H1 (cell line): ENCODE measurements around the gene KCNH1. TPM values are rescaled to one million over a fixed set of nuclear protein-coding genes. Genes with fewer than 3 reads are reported as not detected.

Source experiments
- CTCF ChIA-PET: fragments of 300-600 bp; sonication (Branson Sonifier 250); formaldehyde crosslinking; loops from one replicate; lab custom pipeline; 2021; ENCODE audit not compliant: partially characterized antibody; lab: Charles Lee
- POLR2A ChIA-PET: fragments of 300-600 bp; sonication (Branson Sonifier 250); formaldehyde crosslinking; loops from one replicate; lab custom pipeline; 2021; ENCODE audit warnings: inconsistent platforms; ENCODE audit not compliant: partially characterized antibody; lab: Charles Lee
- DNase-seq, 2 experiments: peaks; one replicate each; pipeline versions ENCODE4 v3.0.0 to v3.0.0-alpha.2; 2010 to 2022; ENCODE audit warnings: low spot score in 2 of 2, low read depth in 1 of 2, mixed read lengths in 1 of 2
- FAIRE-seq: peaks from 2 replicates; lab custom pipeline; 2011; peaks lifted over from hg19 to GRCh38; lab: Jason Lieb, UNC
- H2AFZ ChIP-seq: 2 replicates; pipeline ENCODE4 v1.8.1; 2012; ENCODE audit warnings: low read length, inconsistent platforms
- H2AK5ac ChIP-seq: 2 replicates; pipeline ENCODE4 v1.6.1; 2013; ENCODE audit warnings: low read depth, low read length
- H2BK120ac ChIP-seq: replicated peaks from 2 replicates; pipeline ENCODE3; 2013; ENCODE audit warnings: low read depth, low read length, inconsistent platforms
- H2BK12ac ChIP-seq: 2 replicates; pipeline ENCODE4 v1.6.1; 2013; ENCODE audit warnings: low read depth, low read length
- H2BK15ac ChIP-seq: 2 replicates; pipeline ENCODE4 v1.6.1; 2013; ENCODE audit warnings: low read length
- H2BK20ac ChIP-seq: 2 replicates; pipeline ENCODE4 v1.6.1; 2013; ENCODE audit warnings: low read length
- H2BK5ac ChIP-seq: 2 replicates; pipeline ENCODE4 v1.6.1; 2013; ENCODE audit warnings: low read depth, low read length
- H3K14ac ChIP-seq: 2 replicates; pipeline ENCODE4 v1.6.1; 2013; ENCODE audit warnings: inconsistent platforms; ENCODE audit not compliant: insufficient read length
- H3K18ac ChIP-seq: 2 replicates; pipeline ENCODE4 v1.6.1; 2013; ENCODE audit warnings: low read length; ENCODE audit errors: extremely low read depth
- H3K23ac ChIP-seq: 2 replicates; pipeline ENCODE4 v1.6.1; 2013; ENCODE audit warnings: inconsistent platforms; ENCODE audit not compliant: insufficient read length
- H3K23me2 ChIP-seq: 2 replicates; pipeline ENCODE4 v1.6.1; 2013; ENCODE audit warnings: low read depth, low read length
- H3K27ac ChIP-seq: 2 replicates; pipeline ENCODE4 v1.6.1; 2011; ENCODE audit warnings: low read depth, low read length, inconsistent platforms
- H3K27me3 ChIP-seq, 4 experiments: replicated peaks in 1 of 4; 1 replicate in 1 of 4; 2 replicates in 3 of 4; pipeline versions ENCODE4 v1.6.1 to v1.8.1; 2011 to 2013; ENCODE audit warnings: low read length in 3 of 4, mild to moderate bottlenecking in 3 of 4, inconsistent platforms in 2 of 4, mixed read lengths in 2 of 4, moderate library complexity in 1 of 4; ENCODE audit not compliant: control insufficient read depth in 3 of 4, insufficient read depth in 3 of 4; ENCODE audit errors: extremely low read depth in 1 of 4
- H3K36me3 ChIP-seq, 4 experiments: 2 replicates each; pipeline versions ENCODE4 v1.6.1 to v1.8.1; 2011 to 2013; ENCODE audit warnings: mild to moderate bottlenecking in 4 of 4, low read length in 3 of 4, moderate library complexity in 2 of 4, control low read depth in 1 of 4, inconsistent platforms in 1 of 4; ENCODE audit not compliant: insufficient read depth in 4 of 4, control insufficient read depth in 2 of 4
- H3K4ac ChIP-seq: replicated peaks from 2 replicates; pipeline ENCODE3; 2013; ENCODE audit warnings: low read length, low read depth, mixed read lengths, inconsistent platforms; ENCODE audit not compliant: insufficient read length
- H3K4me1 ChIP-seq, 4 experiments: replicated peaks in 1 of 4; 1 replicate in 1 of 4; 2 replicates in 3 of 4; pipeline versions ENCODE4 v1.6.1 to v1.8.1; 2011 to 2013; ENCODE audit warnings: low read length in 3 of 4, inconsistent platforms in 2 of 4, mixed read lengths in 1 of 4; ENCODE audit not compliant: insufficient read depth in 4 of 4, control insufficient read depth in 3 of 4
- H3K4me2 ChIP-seq, 2 experiments: 2 replicates each; pipeline versions ENCODE4 v1.6.1 to v1.8.1; 2011 to 2013; ENCODE audit warnings: low read depth in 2 of 2, low read length in 2 of 2, control low read depth in 1 of 2, inconsistent platforms in 1 of 2, mild to moderate bottlenecking in 1 of 2; ENCODE audit not compliant: insufficient read depth in 1 of 2
- H3K4me3 ChIP-seq, 4 experiments: fragments of 200-600, 300-600 bp in 1 of 4; sonication (generic), shearing (Covaris generic), sonication (Bioruptor Twin) in 1 of 4; 2 replicates each; pipeline versions ENCODE4 v1.5.1 to v1.8.1; 2011 to 2016; ENCODE audit warnings: low read length in 4 of 4, low read depth in 3 of 4, control low read depth in 2 of 4, inconsistent platforms in 2 of 4, mild to moderate bottlenecking in 2 of 4, mixed read lengths in 1 of 4, moderate library complexity in 1 of 4; ENCODE audit not compliant: insufficient read depth in 2 of 4; ENCODE audit errors: extremely low read depth in 1 of 4
- H3K56ac ChIP-seq: replicated peaks from 2 replicates; pipeline ENCODE3; 2013; ENCODE audit warnings: low read depth, mild to moderate bottlenecking, mixed read lengths, low read length, inconsistent platforms; ENCODE audit not compliant: insufficient read length
- H3K79me1 ChIP-seq: 2 replicates; pipeline ENCODE4 v1.6.1; 2013; ENCODE audit warnings: low read depth, low read length, control low read depth
- H3K79me2 ChIP-seq, 2 experiments: 2 replicates each; pipeline versions ENCODE4 v1.6.1 to v1.8.1; 2012 to 2013; ENCODE audit warnings: low read length in 2 of 2, mild to moderate bottlenecking in 2 of 2, inconsistent platforms in 1 of 2; ENCODE audit not compliant: insufficient read depth in 2 of 2, control insufficient read depth in 1 of 2
- H3K9ac ChIP-seq, 4 experiments: replicated peaks in 1 of 4; 1 replicate in 1 of 4; 2 replicates in 3 of 4; pipeline versions ENCODE4 v1.6.1 to v1.8.1; 2011 to 2013; ENCODE audit warnings: low read depth in 3 of 4, low read length in 3 of 4, control low read depth in 2 of 4, mild to moderate bottlenecking in 2 of 4, moderate library complexity in 2 of 4, inconsistent platforms in 1 of 4; ENCODE audit errors: extremely low read depth in 1 of 4
- H3K9me3 ChIP-seq, 2 experiments: 2 replicates each; pipeline versions ENCODE4 v1.6.1 to v1.8.1; 2012 to 2013; ENCODE audit warnings: mild to moderate bottlenecking in 2 of 2, moderate library complexity in 2 of 2, control low read depth in 1 of 2, inconsistent platforms in 1 of 2, low read depth in 1 of 2, low read length in 1 of 2, mixed read lengths in 1 of 2; ENCODE audit not compliant: insufficient read depth in 2 of 2
- H4K20me1 ChIP-seq, 2 experiments: replicated peaks in 1 of 2; 2 replicates each; pipeline versions ENCODE3 to v1.8.1; 2011 to 2013; ENCODE audit warnings: inconsistent platforms in 2 of 2, low read length in 2 of 2, mild to moderate bottlenecking in 1 of 2; ENCODE audit not compliant: insufficient read depth in 2 of 2, control insufficient read depth in 1 of 2
- H4K5ac ChIP-seq: 2 replicates; pipeline ENCODE4 v1.6.1; 2013; ENCODE audit warnings: low read length, low read depth, mixed read lengths, inconsistent platforms; ENCODE audit not compliant: insufficient read length
- H4K8ac ChIP-seq: 2 replicates; pipeline ENCODE4 v1.8.0; 2013; ENCODE audit warnings: mild to moderate bottlenecking, moderate library complexity, low read length, inconsistent platforms; ENCODE audit not compliant: insufficient read depth; ENCODE audit errors: extremely low read depth
- H4K91ac ChIP-seq: replicated peaks from 2 replicates; pipeline ENCODE3; 2013; ENCODE audit warnings: low read length, mixed read lengths, inconsistent platforms; ENCODE audit not compliant: insufficient read length
- CEBPB ChIP-seq: IDR thresholded peaks from 2 replicates; pipeline ENCODE4 v1.6.1; 2012; ENCODE audit warnings: low read depth, low read length
- CHD1 ChIP-seq: IDR thresholded peaks from 2 replicates; pipeline ENCODE4 v1.6.1; 2012; ENCODE audit warnings: low read depth, low read length, improper control_type of control experiment
- CTBP2 ChIP-seq: IDR thresholded peaks from 2 replicates; pipeline ENCODE4 v1.7.0; 2011; ENCODE audit warnings: borderline replicate concordance, mild to moderate bottlenecking, moderate library complexity, mixed read lengths, low read length; ENCODE audit not compliant: insufficient read depth, insufficient read length
- FOSL1 ChIP-seq: IDR thresholded peaks from 2 replicates; pipeline ENCODE4 v1.6.1; 2011; ENCODE audit warnings: mild to moderate bottlenecking, low read depth, low read length, moderate library complexity; ENCODE audit not compliant: insufficient read depth
- HDAC6 ChIP-seq: IDR thresholded peaks from one replicate; pipeline ENCODE4 v1.7.1; 2012; ENCODE audit warnings: low read depth, mild to moderate bottlenecking, inconsistent platforms, low read length, moderate library complexity
- POU5F1 ChIP-seq: IDR thresholded peaks from 2 replicates; pipeline ENCODE4 v1.6.1; 2011; ENCODE audit warnings: low read depth, mild to moderate bottlenecking, low read length, moderate library complexity
- SIN3A ChIP-seq, 2 experiments: IDR thresholded peaks in 1 of 2; conservative IDR thresholded peaks in 1 of 2; 2 replicates each; pipeline ENCODE4 v1.6.1; 2011 to 2012; ENCODE audit warnings: low read length in 2 of 2, improper control_type of control experiment in 1 of 2, low read depth in 1 of 2, mild to moderate bottlenecking in 1 of 2
- SP1 ChIP-seq: IDR thresholded peaks from 2 replicates; pipeline ENCODE4 v1.6.1; 2011; ENCODE audit warnings: low read depth, low read length
- SP2 ChIP-seq: IDR thresholded peaks from 2 replicates; pipeline ENCODE4 v1.6.1; 2012; ENCODE audit warnings: mild to moderate bottlenecking, low read length, inconsistent platforms
- TBP ChIP-seq: IDR thresholded peaks from 2 replicates; pipeline ENCODE4 v1.6.1; 2011; ENCODE audit warnings: low read depth, low read length, improper control_type of control experiment
- WGBS, 2 experiments: shearing (Covaris generic) in 1 of 2; methylation state at CpG; one replicate each; pipeline versions ENCODE4 v1.1.6 to v1.1.7; 2013 to 2015; ENCODE audit warnings: low lambda C conversion rate in 2 of 2, mixed read lengths in 2 of 2, inconsistent platforms in 1 of 2, low coverage in 1 of 2, missing lambda C conversion rate in 1 of 2; ENCODE audit not compliant: insufficient replicate concordance in 2 of 2, insufficient coverage in 1 of 2, insufficient read length in 1 of 2; ENCODE audit errors: extremely low coverage in 1 of 2, missing lambda C conversion rate in 1 of 2; 5-methylcytosine and 5-hydroxymethylcytosine counted together
- polyA plus RNA-seq, 7 experiments: library from polyadenylated mRNA; depleted of rRNA in 3 of 7; stranded (reverse) in 5 of 7; unstranded in 2 of 7; fragments of >200 nt in 5 of 7; fragments of 200-250 nt in 2 of 7; gene quantifications; 1 replicate in 5 of 7; 2 replicates in 1 of 7; 4 replicates in 1 of 7; pipeline versions ENCODE4 v1.2.1 to v1.2.3, GENCODE V29; 2011 to 2013; ENCODE audit warnings: missing spikeins in 2 of 7, mixed read lengths in 2 of 7
- total RNA-seq: library from RNA; stranded (reverse); fragmentation: NEBNext Ultra II Directional; extraction: Animal tissue kit (Norgen Biotek cat#: 25700); gene quantifications from 2 replicates; pipeline ENCODE4 v1.2.1, GENCODE V29; 2021
- TF ChIP-seq, protein P1 (sequence below): IDR thresholded peaks from 2 replicates; pipeline ENCODE4 v1.6.1; 2012; ENCODE audit warnings: inconsistent platforms
- TF ChIP-seq, protein P2 (sequence below): IDR thresholded peaks from 2 replicates; pipeline ENCODE4 v1.6.1; 2012; ENCODE audit warnings: low read length, inconsistent platforms

KCNH1 gene
- total and polyA plus RNA-seq, 2 of the 8 experiments (the other 6 are each of a cell fraction or from before 2014, with no cell fraction given), result 0.27 to 0.34 TPM

DNA sequence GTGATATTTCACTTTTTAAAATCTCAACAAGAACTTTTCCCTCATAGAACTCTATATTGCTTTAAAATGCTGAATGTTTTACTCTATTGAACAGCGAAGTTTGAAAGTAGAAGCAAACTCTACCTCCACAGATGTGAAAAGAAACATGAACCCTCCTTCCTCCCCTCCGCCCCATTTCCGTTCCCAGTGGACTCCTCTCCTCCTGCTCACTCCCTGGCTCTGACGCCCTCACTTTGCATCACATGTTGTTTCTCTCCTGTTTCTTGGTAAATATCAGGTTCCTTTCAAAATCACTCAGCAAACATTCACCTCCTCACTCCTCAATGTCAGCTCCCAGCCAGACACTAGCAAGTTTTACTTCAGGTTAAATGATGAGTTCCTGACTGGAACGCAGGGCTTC is 34.6 kb downstream of the KCNH1 start:
- H2AFZ ChIP-seq, result peak overlapping the region; percentile 85; the same call in 1 of the 2 replicates
- no peaks in the 10 kb centered on the region for H3K9me3 ChIP-seq
- ChIA-PET CTCF (interaction anchor here (1.4 kb wide), 1 partner anchor 28 kb away, joined by 3 read pairs; no protein-coding TSS in a partner anchor), POLR2A (no interaction called here)
- no peak overlapping the region for H3K18ac ChIP-seq
- H2AK5ac ChIP-seq, result no peak overlapping the region
- no peaks in the 10 kb centered on the region for H3K4me1 ChIP-seq
- H4K8ac ChIP-seq, result no peak overlapping the region
- WGBS, 2 experiments, result 84% methylated on average over 5 of the region's 5 CpGs; no CpG with 5 or more reads in 1 of the 2 experiments
- no peaks in the 10 kb centered on the region for H3K27me3 ChIP-seq
- no peak overlapping the region for H3K4me2 ChIP-seq
- H2BK5ac ChIP-seq, result no peak overlapping the region
- no peaks in the 10 kb centered on the region; the same call in 1 of the 2 replicates for H3K23me2 ChIP-seq
- FAIRE-seq, result no peak
- H3K9ac ChIP-seq, result no peak overlapping the region
- no peak overlapping the region for H3K4ac ChIP-seq
- no peaks in the 10 kb centered on the region for H3K36me3 ChIP-seq
- no peak overlapping the region for H3K4me3 ChIP-seq
- no peak overlapping the region for H3K27ac ChIP-seq
- H4K5ac ChIP-seq, result no peak overlapping the region
- H2BK12ac ChIP-seq, result no peak overlapping the region
- H3K79me1 ChIP-seq, result no peaks in the 10 kb centered on the region
- no peak overlapping the region for H2BK15ac ChIP-seq
- no peaks in the 10 kb centered on the region for H3K79me2 ChIP-seq
- H2BK20ac ChIP-seq, result no peak overlapping the region
- no peak for DNase-seq
- no peak overlapping the region for H3K23ac ChIP-seq
- H4K91ac ChIP-seq, result no peak overlapping the region
- H3K14ac ChIP-seq, result no peak overlapping the region
- H2BK120ac ChIP-seq, result no peak overlapping the region
- no peak overlapping the region for H3K56ac ChIP-seq
- H4K20me1 ChIP-seq, result no peaks in the 10 kb centered on the region
- TF ChIP-seq FOSL1 (no peak), SP1 (no peak), TBP (no peak), HDAC6 (no peak), CTBP2 (no peak), CEBPB (no peak), SIN3A (conservative IDR thresholded peaks at IDR 0.05 in 1 of 2, IDR thresholded peaks at IDR 0.05 in 1 of 2; ENCODE audit: low read depth in 1 of 2, low read length in 2 of 2) (no peak), CHD1 (no peak), SP2 (no peak), POU5F1 (no peak)
- TF ChIP-seq, protein P1, sequence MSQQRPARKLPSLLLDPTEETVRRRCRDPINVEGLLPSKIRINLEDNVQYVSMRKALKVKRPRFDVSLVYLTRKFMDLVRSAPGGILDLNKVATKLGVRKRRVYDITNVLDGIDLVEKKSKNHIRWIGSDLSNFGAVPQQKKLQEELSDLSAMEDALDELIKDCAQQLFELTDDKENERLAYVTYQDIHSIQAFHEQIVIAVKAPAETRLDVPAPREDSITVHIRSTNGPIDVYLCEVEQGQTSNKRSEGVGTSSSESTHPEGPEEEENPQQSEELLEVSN, result no peak
- TF ChIP-seq, protein P2, sequence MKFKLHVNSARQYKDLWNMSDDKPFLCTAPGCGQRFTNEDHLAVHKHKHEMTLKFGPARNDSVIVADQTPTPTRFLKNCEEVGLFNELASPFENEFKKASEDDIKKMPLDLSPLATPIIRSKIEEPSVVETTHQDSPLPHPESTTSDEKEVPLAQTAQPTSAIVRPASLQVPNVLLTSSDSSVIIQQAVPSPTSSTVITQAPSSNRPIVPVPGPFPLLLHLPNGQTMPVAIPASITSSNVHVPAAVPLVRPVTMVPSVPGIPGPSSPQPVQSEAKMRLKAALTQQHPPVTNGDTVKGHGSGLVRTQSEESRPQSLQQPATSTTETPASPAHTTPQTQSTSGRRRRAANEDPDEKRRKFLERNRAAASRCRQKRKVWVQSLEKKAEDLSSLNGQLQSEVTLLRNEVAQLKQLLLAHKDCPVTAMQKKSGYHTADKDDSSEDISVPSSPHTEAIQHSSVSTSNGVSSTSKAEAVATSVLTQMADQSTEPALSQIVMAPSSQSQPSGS, result no peak
